ENCODE measurements around the gene SLC22A23.

- TF ChIP-seq POLR2A (IDR thresholded peaks at IDR 0.05; ENCODE audit: low read depth, low read length), result no peak
- no peak for TF ChIP-seq POLR2AphosphoS5 (IDR thresholded peaks at IDR 0.05; ENCODE audit: low read depth, low read length)
- no peak for TF ChIP-seq TAF1 (IDR thresholded peaks at IDR 0.05; ENCODE audit: borderline replicate concordance, low read depth, low read length)
Measured at GRCh38 chr6:3239110-3239830, 217.6 kb downstream of the SLC22A23 start.

Measured in GM12892 (cell line).